K562 (cell line): ENCODE data around the gene SYT7. TPM values are rescaled to one million over a fixed set of nuclear protein-coding genes. Genes with fewer than 3 reads are reported as not detected.

Experiments
- DIDO1 ChIP-seq: fragments of 450-650 bp; IDR thresholded peaks from 2 replicates; pipeline ENCODE4 v1.6.1; 2016; ENCODE audit warnings: low read depth, missing biosample characterization, missing genetic modification characterization
- E2F3 ChIP-seq: fragments of 250-450 bp; sonication (Bioruptor Pico); IDR thresholded peaks from 2 replicates; pipeline ENCODE4 v1.4.0; 2020; ENCODE audit warnings: mild to moderate bottlenecking
- EHMT2 ChIP-seq: fragments of 450-650 bp; IDR thresholded peaks from 2 replicates; pipeline ENCODE4 v1.6.1; 2018; ENCODE audit warnings: antibody characterized with exemption
- ELF2 ChIP-seq: fragments of 250-450 bp; sonication (Bioruptor Pico); IDR thresholded peaks from 2 replicates; pipeline ENCODE4 v1.5.0; 2021; ENCODE audit warnings: mild to moderate bottlenecking
- FIP1L1 ChIP-seq: fragments of 200-400 bp; formaldehyde crosslinking; IDR thresholded peaks from 2 replicates; pipeline ENCODE4 v1.6.1; 2018; ENCODE audit warnings: mild to moderate bottlenecking, low read depth, low read length; ENCODE audit not compliant: poor library complexity, severe bottlenecking
- GABPA ChIP-seq: fragments of 200-800 bp; sonication (Bioruptor generic); conservative IDR thresholded peaks from 2 replicates; pipeline ENCODE4 v1.6.1; 2016; ENCODE audit warnings: low read depth, missing genetic modification characterization, missing compliant biosample characterization
- GTF2E2 ChIP-seq: fragments of 200-800 bp; sonication (Bioruptor generic); IDR thresholded peaks from 2 replicates; pipeline ENCODE4 v1.6.1; 2016; ENCODE audit warnings: missing genetic modification characterization, missing compliant biosample characterization
- GTF2F1 ChIP-seq: IDR thresholded peaks from 2 replicates; pipeline ENCODE4 v1.6.1; 2011; ENCODE audit warnings: low read depth, low read length, improper control_type of control experiment
- KLF16 ChIP-seq: IDR thresholded peaks from 2 replicates; pipeline ENCODE4 v1.6.1; 2016; ENCODE audit warnings: antibody characterized with exemption
- NCOA4 ChIP-seq: fragments of 450-650 bp; IDR thresholded peaks from 2 replicates; pipeline ENCODE4 v1.6.1; 2018; ENCODE audit warnings: mild to moderate bottlenecking; ENCODE audit not compliant: partially characterized antibody
- POLR2A ChIP-seq: fragments of 450-650 bp; conservative IDR thresholded peaks from 2 replicates; pipeline ENCODE4 v1.6.1; 2016
- PRMT5 ChIP-seq: sonication (generic); formaldehyde crosslinking; IDR thresholded peaks from 2 replicates; pipeline ENCODE4 v1.5.0; 2020; ENCODE audit warnings: missing genetic modification reagents
- SMAD3 ChIP-seq: fragments of 450-650 bp; formaldehyde crosslinking; conservative IDR thresholded peaks from 2 replicates; pipeline ENCODE4 v1.4.0; 2020; ENCODE audit warnings: mild to moderate bottlenecking
- TAF1 ChIP-seq: IDR thresholded peaks from 2 replicates; pipeline ENCODE4 v1.6.1; 2011; ENCODE audit warnings: mild to moderate bottlenecking, low read length, moderate library complexity; ENCODE audit not compliant: insufficient read depth, control insufficient read depth, severe bottlenecking; ENCODE audit errors: extremely low read depth
- TEAD4 ChIP-seq, 2 experiments: sonication (generic) in 1 of 2; formaldehyde crosslinking in 1 of 2; IDR thresholded peaks; 2 replicates each; pipeline versions ENCODE4 v1.6.1 to v1.8.0; 2012 to 2022; ENCODE audit warnings: borderline replicate concordance in 1 of 2, inconsistent platforms in 1 of 2, low read length in 1 of 2, mild to moderate bottlenecking in 1 of 2, missing genetic modification reagents in 1 of 2
- ZBED1 ChIP-seq: IDR thresholded peaks from 2 replicates; pipeline ENCODE4 v1.6.1; 2014
- ZFP30 ChIP-seq: fragments of 250-450 bp; sonication (Bioruptor Pico); IDR thresholded peaks from 2 replicates; pipeline ENCODE4 v1.8.0; 2022; ENCODE audit warnings: moderate library complexity, mild to moderate bottlenecking, inconsistent platforms, borderline replicate concordance
- ZNF174 ChIP-seq: fragments of 250-450 bp; sonication (Bioruptor Pico); IDR thresholded peaks from 2 replicates; pipeline ENCODE4 v1.4.0; 2020; ENCODE audit warnings: mild to moderate bottlenecking
- ZNF224 ChIP-seq: sonication (generic); formaldehyde crosslinking; IDR thresholded peaks from 2 replicates; pipeline ENCODE4 v1.8.0; 2022; ENCODE audit warnings: mild to moderate bottlenecking, missing genetic modification reagents
- polyA plus RNA-seq, 8 experiments: library from polyadenylated mRNA; depleted of rRNA in 4 of 8; stranded (reverse) in 5 of 8; unstranded in 3 of 8; fragments of >200 nt; fragmentation: Nextera tagmentation in 2 of 8; fragmentation: Illumina TruSeq in 1 of 8; extraction: Ambion mirVana in 2 of 8; extraction: Trizol in 1 of 8; gene quantifications; 2 replicates each; pipeline versions ENCODE4 v1.2.1 to v1.2.3, GENCODE V29; 2011 to 2014; ENCODE audit warnings: inconsistent platforms in 1 of 8, missing spikeins in 1 of 8
- total RNA-seq, 7 experiments: library from RNA; depleted of rRNA in 6 of 7; stranded (reverse); fragments of >200 nt in 6 of 7; fragmentation: Illumina TruSeq in 2 of 7; extraction: Trizol in 2 of 7; gene quantifications; 2 replicates each; pipeline versions ENCODE4 v1.2.1 to v1.2.3, GENCODE V29; 2011 to 2021; ENCODE audit warnings: low replicate concordance in 1 of 7
- TF ChIP-seq, protein P1 (sequence below), 2 experiments: IDR thresholded peaks; 2 replicates each; pipeline ENCODE4 v1.6.1; 2011; ENCODE audit warnings: borderline replicate concordance in 1 of 2, control low read depth in 1 of 2, low read depth in 1 of 2, low read length in 1 of 2, mild to moderate bottlenecking in 1 of 2, mixed read lengths in 1 of 2, moderate library complexity in 1 of 2; ENCODE audit not compliant: insufficient read depth in 1 of 2, insufficient read length in 1 of 2, poor library complexity in 1 of 2, severe bottlenecking in 1 of 2; ENCODE audit errors: extremely low read depth in 1 of 2
- TF ChIP-seq, protein P2 (sequence below): fragments of 250-450 bp; sonication (Bioruptor Pico); IDR thresholded peaks from 2 replicates; pipeline ENCODE4 v1.6.1; 2021; ENCODE audit warnings: mild to moderate bottlenecking
- TF ChIP-seq, protein P3 (sequence below): sonication (generic); formaldehyde crosslinking; IDR thresholded peaks from 2 replicates; pipeline ENCODE4 v1.8.1; 2023; ENCODE audit warnings: mild to moderate bottlenecking, missing genetic modification reagents
- TF ChIP-seq, protein P4 (sequence below), 3 experiments: IDR thresholded peaks in 2 of 3; conservative IDR thresholded peaks in 1 of 3; 2 replicates each; pipeline ENCODE4 v1.5.1; 2011 to 2012; ENCODE audit warnings: low read length in 3 of 3, mild to moderate bottlenecking in 3 of 3, control low read depth in 2 of 3, improper control_type of control experiment in 1 of 3, inconsistent platforms in 1 of 3, low read depth in 1 of 3, mixed read lengths in 1 of 3, moderate library complexity in 1 of 3; ENCODE audit not compliant: insufficient read depth in 2 of 3

SYT7 gene
- total and polyA plus RNA-seq, 9 of the 15 experiments (the other 6 are each of a cell fraction or from before 2014, with no cell fraction given), result 0.01 to 0.51 (median 0.16) TPM; not detected in 1

DNA sequence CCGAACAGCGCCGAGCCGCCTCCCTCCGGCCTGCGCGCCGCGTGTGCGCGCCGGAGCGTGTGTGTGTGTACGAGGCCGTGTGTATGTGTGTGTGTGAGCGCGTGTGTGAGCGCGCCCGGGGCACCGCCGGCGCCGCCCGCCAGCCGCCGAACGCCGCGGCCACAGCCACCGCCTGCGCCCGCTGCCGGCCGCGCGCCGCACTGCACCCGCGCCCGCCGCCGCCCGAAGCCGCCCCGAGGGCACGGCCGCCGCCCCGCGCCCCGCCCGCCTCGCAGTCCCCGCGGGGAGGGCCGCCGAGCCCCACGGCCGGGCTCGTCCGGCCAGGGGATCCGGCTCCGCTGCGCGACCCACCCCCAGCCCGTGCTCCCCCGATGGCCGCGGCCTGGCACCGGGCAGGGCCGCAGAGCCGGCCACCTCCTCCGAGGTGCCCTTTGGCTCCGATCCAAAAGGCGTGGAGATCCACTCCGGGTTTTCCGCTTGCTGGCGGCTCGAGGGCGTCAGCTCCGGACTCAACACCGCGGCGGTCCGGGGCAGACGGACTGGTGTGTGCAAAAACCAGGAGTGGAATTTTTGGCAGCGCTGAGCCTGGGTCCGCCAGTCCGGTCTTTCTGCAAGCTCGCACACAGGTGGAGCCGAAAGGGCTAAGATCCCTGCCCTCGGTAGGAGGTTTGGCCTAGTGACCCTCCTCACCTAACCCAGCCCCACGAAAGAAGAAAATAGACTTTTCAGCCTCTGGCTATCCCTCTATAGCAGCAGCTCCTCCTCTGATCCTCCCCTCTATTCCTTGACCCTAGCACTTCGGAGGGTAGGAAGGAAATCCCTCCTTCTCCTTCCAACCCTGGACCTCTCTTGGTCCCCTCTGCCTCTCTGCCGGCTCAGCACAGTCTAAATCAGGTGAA, at the start of gene SYT7 (continued):
- TF ChIP-seq, protein P1, sequence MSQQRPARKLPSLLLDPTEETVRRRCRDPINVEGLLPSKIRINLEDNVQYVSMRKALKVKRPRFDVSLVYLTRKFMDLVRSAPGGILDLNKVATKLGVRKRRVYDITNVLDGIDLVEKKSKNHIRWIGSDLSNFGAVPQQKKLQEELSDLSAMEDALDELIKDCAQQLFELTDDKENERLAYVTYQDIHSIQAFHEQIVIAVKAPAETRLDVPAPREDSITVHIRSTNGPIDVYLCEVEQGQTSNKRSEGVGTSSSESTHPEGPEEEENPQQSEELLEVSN (IDR thresholded peaks at IDR 0.05; ENCODE audit: borderline replicate concordance in 1 of 2, extremely low read depth in 1 of 2, insufficient read depth in 1 of 2, insufficient read length in 1 of 2, low read depth in 1 of 2, low read length in 1 of 2, poor library complexity in 1 of 2, severe bottlenecking in 1 of 2), result peak; percentile 47 to 81
- no peak for TF ChIP-seq TAF1
- TF ChIP-seq DIDO1 (tag), result no peak
- TF ChIP-seq, protein P2, sequence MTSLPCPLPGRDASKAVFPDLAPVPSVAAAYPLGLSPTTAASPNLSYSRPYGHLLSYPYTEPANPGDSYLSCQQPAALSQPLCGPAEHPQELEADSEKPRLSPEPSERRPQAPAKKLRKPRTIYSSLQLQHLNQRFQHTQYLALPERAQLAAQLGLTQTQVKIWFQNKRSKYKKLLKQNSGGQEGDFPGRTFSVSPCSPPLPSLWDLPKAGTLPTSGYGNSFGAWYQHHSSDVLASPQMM (CRISPR knock-in tag), result no peak
- no peak for TF ChIP-seq ZFP30 (CRISPR knock-in tag)
- no peak for TF ChIP-seq EHMT2
- TF ChIP-seq TEAD4 (IDR thresholded peaks at IDR 0.05; ENCODE audit: low read length), result no peak; the same call in 1 of the 2 replicates
- TF ChIP-seq TEAD4 (CRISPR knock-in tag; IDR thresholded peaks at IDR 0.05; ENCODE audit: borderline replicate concordance), result no peak
- TF ChIP-seq, protein P3, sequence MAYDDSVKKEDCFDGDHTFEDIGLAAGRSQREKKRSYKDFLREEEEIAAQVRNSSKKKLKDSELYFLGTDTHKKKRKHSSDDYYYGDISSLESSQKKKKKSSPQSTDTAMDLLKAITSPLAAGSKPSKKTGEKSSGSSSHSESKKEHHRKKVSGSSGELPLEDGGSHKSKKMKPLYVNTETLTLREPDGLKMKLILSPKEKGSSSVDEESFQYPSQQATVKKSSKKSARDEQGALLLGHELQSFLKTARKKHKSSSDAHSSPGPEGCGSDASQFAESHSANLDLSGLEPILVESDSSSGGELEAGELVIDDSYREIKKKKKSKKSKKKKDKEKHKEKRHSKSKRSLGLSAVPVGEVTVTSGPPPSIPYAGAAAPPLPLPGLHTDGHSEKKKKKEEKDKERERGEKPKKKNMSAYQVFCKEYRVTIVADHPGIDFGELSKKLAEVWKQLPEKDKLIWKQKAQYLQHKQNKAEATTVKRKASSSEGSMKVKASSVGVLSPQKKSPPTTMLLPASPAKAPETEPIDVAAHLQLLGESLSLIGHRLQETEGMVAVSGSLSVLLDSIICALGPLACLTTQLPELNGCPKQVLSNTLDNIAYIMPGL (CRISPR knock-in tag), result peak; percentile 81; the same call in 1 of the 2 replicates
- no peak for TF ChIP-seq E2F3
- TF ChIP-seq GABPA (tag), result no peak
- no peak for TF ChIP-seq ZBED1
- TF ChIP-seq, protein P4, sequence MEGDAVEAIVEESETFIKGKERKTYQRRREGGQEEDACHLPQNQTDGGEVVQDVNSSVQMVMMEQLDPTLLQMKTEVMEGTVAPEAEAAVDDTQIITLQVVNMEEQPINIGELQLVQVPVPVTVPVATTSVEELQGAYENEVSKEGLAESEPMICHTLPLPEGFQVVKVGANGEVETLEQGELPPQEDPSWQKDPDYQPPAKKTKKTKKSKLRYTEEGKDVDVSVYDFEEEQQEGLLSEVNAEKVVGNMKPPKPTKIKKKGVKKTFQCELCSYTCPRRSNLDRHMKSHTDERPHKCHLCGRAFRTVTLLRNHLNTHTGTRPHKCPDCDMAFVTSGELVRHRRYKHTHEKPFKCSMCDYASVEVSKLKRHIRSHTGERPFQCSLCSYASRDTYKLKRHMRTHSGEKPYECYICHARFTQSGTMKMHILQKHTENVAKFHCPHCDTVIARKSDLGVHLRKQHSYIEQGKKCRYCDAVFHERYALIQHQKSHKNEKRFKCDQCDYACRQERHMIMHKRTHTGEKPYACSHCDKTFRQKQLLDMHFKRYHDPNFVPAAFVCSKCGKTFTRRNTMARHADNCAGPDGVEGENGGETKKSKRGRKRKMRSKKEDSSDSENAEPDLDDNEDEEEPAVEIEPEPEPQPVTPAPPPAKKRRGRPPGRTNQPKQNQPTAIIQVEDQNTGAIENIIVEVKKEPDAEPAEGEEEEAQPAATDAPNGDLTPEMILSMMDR (IDR thresholded peaks at IDR 0.05 in 2 of 3, conservative IDR thresholded peaks at IDR 0.05 in 1 of 3; ENCODE audit: insufficient read depth in 2 of 3, low read depth in 1 of 3, low read length in 3 of 3), result peak in 2 of 3 experiments; percentile 22 to 34; a peak in 3 of 6 replicates
- no peak for TF ChIP-seq GTF2F1
- no peak for TF ChIP-seq ELF2
- TF ChIP-seq NCOA4, result no peak
- no peak for TF ChIP-seq SMAD3 (CRISPR knock-in tag)
- TF ChIP-seq FIP1L1, result peak; percentile 97
- TF ChIP-seq PRMT5, result no peak
- no peak for TF ChIP-seq KLF16
- TF ChIP-seq GTF2E2, result no peak
- TF ChIP-seq POLR2A, result no peak
- no peak for TF ChIP-seq ZNF224 (CRISPR knock-in tag)
- no peak for TF ChIP-seq ZNF174 (CRISPR knock-in tag)
